GM18868 (cell line): ENCODE data around the gene RSPH6A.

ENCODE experiments used
- ATAC-seq: cut with Tn5 transposase; IDR thresholded peaks from one replicate; pipeline ENCODE4 v1.9.1; 2021; ENCODE audit warnings: mild to moderate bottlenecking, moderate library complexity; ENCODE audit not compliant: unreplicated experiment

RSPH6A gene

GRCh38 chr19:45825917-45826893, 11.1 kb upstream of the RSPH6A start:
- no peak for ATAC-seq

- ATAC-seq, result no peak
These were observed 10.1 kb upstream of the RSPH6A start for GRCh38 chr19:45825263-45825605.

- no peak for ATAC-seq
These were observed 9.6 kb upstream of the RSPH6A start for GRCh38 chr19:45824531-45825262.

DNA sequence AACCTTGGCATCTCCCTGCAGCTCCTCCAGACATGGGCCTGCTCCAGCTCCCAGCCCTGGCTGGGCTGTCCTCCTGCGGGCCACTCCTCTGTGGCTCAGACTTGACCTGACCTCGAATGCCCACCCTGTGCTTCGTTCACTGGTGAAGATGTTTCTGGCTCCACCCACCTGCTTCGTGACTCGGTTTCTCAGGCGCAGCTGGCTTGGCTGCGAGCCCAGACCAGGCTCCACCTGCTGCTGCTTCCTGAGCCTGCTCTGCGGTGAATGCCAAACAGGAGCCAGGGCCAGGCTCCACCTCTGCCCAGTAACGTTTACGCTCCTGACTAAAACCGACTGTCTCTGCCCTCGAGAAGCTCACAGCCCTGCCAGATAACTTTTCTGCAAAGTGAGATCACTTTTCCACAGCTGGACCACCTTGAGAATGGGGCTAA, 8.9 kb upstream of the RSPH6A start:
- no peak for ATAC-seq

DNA sequence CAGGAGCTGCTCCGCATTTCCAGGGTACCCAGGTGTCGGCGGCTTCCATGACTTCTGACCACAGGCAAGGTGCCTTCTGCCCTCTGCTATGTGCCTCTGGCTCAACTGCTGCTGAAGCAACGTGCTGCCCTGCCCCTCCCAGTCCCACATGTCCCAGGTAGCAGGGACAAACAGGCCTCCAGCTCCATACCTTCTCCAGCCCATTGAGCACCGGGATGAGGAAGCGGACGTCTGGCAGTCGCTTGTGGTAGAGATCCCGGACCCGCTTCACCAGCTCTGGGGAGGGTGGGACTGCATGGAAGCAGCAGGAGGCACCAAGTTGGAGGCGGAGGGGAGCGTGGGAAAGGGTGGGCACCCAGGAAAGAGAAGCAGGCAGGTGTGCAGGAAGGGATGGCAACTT, 8.1 kb upstream of the RSPH6A start:
- ATAC-seq, result no peak

DNA sequence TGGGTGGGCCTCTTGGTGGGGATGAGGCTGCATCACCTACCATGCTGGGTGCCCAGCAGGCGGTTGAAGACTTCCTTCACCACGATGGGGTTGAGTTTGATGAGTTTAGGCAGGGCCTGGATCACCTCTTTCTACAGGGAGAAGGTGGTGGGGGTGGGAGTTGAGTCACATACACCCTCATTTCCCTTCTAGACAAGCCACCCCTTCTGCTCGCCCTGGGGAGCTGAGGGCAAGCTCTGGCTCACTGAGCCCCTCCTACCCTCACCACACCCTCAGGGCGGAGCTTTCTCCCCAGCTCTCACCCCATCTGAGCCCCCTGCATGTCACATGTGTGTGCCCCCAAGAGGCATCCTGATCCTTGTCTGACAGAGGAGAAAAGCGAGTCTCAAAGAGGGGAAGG, 7.6 kb upstream of the RSPH6A start:
- ATAC-seq, result no peak

DNA sequence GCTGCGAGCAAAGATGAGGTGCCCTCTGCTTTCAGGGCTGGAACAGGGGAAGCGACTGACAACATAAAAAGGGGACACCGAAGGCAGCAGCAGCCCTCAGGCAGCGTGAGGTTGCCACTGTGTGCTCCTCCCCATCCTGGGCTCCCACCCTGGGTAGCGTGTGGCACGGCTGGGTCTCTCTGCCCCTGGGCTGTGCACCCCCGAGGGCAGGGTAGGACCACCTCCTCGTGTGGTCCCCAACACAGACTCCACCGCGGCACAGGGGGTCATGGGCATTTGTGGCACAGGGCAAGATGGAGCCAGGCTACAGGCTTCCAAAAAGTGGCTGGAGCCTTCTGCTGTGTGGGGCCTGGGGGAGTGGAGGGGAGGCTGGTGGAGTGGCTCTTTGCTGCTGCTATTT, 6.5 kb upstream of the RSPH6A start:
- ATAC-seq, result no peak

DNA sequence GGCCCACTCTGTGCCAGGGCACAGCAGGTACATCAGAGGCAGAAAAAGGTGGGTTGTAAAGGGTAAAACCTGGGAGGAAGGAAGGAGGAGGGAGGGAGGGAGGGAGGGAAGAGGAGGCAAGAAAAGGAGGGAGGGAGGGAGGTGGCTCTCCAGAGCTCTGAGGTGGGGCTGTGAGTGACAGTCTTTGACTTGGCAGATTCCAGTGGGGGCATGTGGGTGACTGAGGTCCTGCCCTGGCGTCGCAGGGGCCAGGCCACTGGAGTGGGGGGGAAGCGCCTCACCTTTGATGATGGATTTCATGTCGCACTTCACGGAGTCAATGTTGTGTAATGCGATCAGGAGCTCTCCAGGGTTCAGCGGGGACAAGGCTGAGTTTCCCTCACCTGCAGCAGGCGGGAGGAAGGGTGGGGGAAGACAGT, 6.0 kb upstream of the RSPH6A start:
- no peak for ATAC-seq

- no peak for ATAC-seq
These were observed 5.5 kb upstream of the RSPH6A start for GRCh38 chr19:45820413-45821102.

DNA sequence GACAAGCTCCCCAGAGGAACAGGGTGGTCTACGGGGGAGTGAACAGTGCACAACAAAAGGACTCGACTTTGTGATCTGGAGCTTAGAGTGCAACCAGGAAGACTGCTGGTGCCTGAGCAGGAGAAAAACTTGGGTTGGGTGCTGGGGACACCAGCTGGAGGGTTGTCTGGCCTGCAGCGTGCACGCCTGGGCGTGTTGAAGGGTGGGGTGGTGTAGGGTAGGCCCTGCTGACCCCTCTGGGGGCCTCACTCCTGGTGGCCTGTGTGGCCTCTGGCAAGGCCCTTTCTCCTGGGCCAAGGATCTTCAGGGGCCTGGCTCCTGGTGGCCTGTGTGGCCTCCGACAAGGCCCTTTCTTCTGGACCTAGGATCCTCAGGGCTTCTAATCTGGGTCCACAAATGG, 4.7 kb upstream of the RSPH6A start:
- ATAC-seq, result no peak

- no peak for ATAC-seq
These were observed 2.7 kb upstream of the RSPH6A start for GRCh38 chr19:45817725-45818301.

- ATAC-seq, result peak; percentile 82
These were observed 2.1 kb upstream of the RSPH6A start for GRCh38 chr19:45817010-45817724.

DNA sequence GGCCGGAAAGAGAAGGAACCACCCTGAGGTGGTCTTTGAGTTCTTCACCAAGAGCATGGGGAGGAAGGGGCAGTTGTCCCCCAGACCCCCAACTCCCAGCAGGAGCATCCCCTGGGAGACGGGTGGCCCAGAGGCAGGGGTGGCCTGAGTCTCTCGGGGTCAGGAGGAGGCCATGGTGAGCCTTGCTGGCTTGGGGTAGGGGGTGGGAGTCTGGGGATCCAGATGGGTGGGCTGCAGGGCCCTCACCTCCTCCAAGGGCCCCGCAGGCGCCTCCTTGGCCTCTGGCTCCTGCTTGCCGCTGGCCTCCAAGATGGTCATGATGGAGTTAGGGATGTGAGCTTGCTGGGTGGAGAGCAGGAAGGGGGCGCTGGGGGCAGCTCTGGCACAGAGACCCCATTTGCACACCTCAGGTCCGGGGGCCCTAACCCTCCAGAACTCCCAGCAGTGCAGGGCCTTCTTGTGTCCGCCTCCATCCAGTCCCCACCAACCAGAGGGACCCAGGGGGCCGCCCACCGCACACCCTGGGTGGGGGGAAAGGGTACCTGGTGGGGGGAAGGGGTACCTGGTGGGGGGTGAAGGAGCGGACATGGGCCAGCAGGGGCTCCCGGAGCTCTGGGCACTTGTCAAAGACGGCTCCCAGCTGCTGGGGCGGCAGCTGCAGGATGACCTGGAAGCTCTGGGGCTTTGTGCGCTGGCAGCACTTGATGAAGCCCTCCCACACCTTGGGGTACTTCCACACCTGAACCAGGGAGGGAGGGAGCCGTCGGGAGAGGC, 1.3 kb upstream of the RSPH6A start:
- ATAC-seq, result no peak

- ATAC-seq, result no peak
These were observed 541 bp upstream of the RSPH6A start for GRCh38 chr19:45815481-45816216.

DNA sequence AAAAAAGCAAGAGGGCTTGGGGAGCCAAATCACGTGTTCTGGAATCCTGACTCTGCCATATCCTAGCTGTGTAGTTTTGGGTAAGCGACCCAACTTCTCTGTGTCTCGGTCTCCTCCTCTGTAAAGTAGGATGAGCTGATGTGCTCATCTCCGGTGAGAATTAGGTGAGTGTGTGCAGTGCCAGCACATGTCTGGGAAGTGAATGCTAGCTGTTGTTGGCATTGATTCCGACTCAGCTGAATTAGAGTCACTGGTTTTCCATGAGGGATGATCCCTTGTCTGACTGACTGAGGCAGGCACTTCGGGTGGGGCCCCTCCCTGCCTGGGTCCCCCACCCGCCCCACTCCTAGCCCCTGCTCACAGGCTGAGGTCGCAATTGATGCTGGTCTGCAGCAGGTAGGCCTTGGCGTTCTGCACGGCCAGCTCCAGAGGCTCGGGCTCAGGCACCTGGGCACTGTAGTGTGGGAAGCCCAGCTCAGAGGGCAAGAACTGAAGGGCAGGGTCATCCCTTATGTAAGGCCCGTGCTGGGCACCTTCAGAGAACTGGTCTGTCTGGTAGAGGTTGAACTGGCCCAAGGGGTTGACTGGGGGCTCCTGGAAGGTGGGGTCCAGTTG, 835 bp downstream of the RSPH6A start:
- no peak for ATAC-seq

- no peak for ATAC-seq
These were observed 2.8 kb downstream of the RSPH6A start for GRCh38 chr19:45812297-45812696.

DNA sequence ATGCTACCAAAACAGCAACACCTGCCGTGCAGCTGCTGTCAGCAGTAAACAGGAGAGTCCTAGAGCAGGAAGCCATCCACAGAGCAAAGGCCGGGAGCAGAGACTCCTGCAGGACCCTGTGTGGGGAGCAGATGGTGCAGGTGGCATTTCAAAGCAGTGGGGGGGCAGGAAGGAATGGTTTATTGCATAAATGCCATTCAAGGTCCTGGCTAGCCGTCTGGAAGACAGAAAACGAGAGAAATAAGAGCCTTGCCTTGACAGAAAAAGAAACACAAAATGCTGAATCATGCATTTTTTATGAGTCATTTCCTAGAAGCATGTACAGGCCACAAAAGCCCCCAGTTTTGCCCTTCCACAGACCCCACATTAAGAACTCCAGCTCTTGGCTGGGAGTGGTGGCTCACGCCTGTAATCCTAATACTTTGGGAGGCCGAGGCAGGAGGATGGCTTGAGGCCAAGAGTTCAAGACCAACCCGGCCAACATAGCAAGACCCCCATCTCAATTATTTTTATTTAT, 5.4 kb downstream of the RSPH6A start:
- no peak for ATAC-seq

DNA sequence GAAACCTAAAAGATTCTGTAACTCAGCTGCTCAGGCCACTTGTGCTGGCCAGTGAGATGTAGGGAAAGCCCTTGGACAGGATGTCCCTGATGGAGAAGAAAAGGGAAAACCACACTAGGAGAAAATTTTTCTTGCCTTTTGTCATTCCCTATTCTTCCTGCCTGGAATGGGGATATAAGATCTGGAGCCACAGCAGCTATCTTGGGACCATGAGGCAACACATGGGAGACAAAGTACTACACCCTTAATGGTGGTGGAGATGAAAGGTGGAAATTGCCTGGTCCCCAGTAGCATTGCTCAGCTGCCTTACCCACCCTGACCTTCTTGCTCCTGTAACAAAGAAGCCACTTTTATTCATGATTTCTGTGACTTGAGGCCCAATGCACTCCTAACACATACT, 9.4 kb downstream of the RSPH6A start:
- no peak for ATAC-seq

GRCh38 chr19:45804959-45805230, 10.2 kb downstream of the RSPH6A start:
- ATAC-seq, result no peak
